Upper lobe of left lung (tissue), 6 donors: ENCODE data around the gene PTPRG. TPM values are rescaled to one million over a fixed set of nuclear protein-coding genes. Genes with fewer than 3 reads are reported as not detected.

Experiments
- ATAC-seq, 2 donors: fragments of 200-7000 bp; cut with Tn5 transposase; one replicate each; pipeline ENCODE4 v1.9.1; 2022; ENCODE audit warnings: mild to moderate bottlenecking in 2 of 2, moderate library complexity in 2 of 2; ENCODE audit not compliant: low FRiP score in 2 of 2
- DNase-seq, 2 donors: peaks; one replicate each; pipeline ENCODE4 v3.0.0-alpha.2; 2019 to 2020
- H3K27ac ChIP-seq, 4 donors: fragments of 200-600 bp; sonication (generic); one replicate each; pipeline ENCODE4 v1.5.1; 2016 to 2019
- H3K27me3 ChIP-seq, 4 donors: fragments of 200-600 bp; sonication (generic); one replicate each; pipeline ENCODE4 v1.5.1; 2017 to 2019
- H3K36me3 ChIP-seq, 4 donors: fragments of 200-600 bp; sonication (generic); one replicate each; pipeline ENCODE4 v1.5.1; 2016 to 2019
- H3K4me1 ChIP-seq, 4 donors: fragments of 200-600 bp; sonication (generic); one replicate each; pipeline ENCODE4 v1.5.1; 2018 to 2019
- H3K4me3 ChIP-seq, 4 donors: fragments of 200-600 bp; sonication (generic); one replicate each; pipeline ENCODE4 v1.5.1; 2017 to 2019; ENCODE audit warnings: mild to moderate bottlenecking in 2 of 4, moderate library complexity in 1 of 4
- H3K9me3 ChIP-seq, 4 donors: fragments of 200-600 bp; sonication (generic); one replicate each; pipeline ENCODE4 v1.5.1; 2018 to 2019
- CTCF ChIP-seq, 6 experiments: fragments of 450-650 bp in 4 of 6; fragments of 200-600 bp in 2 of 6; sonication (generic) in 2 of 6; IDR thresholded peaks; one replicate each; pipeline ENCODE4 v1.5.1; 2016 to 2019; ENCODE audit warnings: antibody characterized with exemption in 6 of 6
- EP300 ChIP-seq, 4 donors: sonication (generic); formaldehyde crosslinking; IDR thresholded peaks; one replicate each; pipeline ENCODE4 v1.5.1; 2017; ENCODE audit warnings: antibody characterized with exemption in 4 of 4, control low read depth in 2 of 4
- POLR2A ChIP-seq, 4 donors: fragments of 450-650 bp; IDR thresholded peaks; one replicate each; pipeline ENCODE4 v1.5.1; 2016 to 2017; ENCODE audit warnings: antibody characterized with exemption in 4 of 4, mild to moderate bottlenecking in 2 of 4
- POLR2AphosphoS5 ChIP-seq, 2 donors: sonication (generic); formaldehyde crosslinking; IDR thresholded peaks; one replicate each; pipeline ENCODE4 v1.5.1; 2017; ENCODE audit warnings: antibody characterized with exemption in 2 of 2
- WGBS, 2 donors: methylation state at CpG; one replicate each; pipeline ENCODE4 v1.1.5; 2017 to 2018; 5-methylcytosine and 5-hydroxymethylcytosine counted together
- total RNA-seq, 6 donors: library from RNA; depleted of rRNA in 4 of 6; stranded (reverse); fragments of >200 nt in 4 of 6; gene quantifications; one replicate each; pipeline versions ENCODE4 v1.1.0 to v1.2.1, GENCODE V29; 2016 to 2021
- donor health status: DM: no; HTN: no; CAD: no; lungs with moderate emphysema.
- donor health status: DM: no; HTN: yes; CAD: no; lungs with severe emphysema.

PTPRG gene
- total RNA-seq, 6 donors from 2014 or later: 58.7 to 101 (median 68.8) TPM

GRCh38 chr3:61978460-61979419, 417.4 kb downstream of the PTPRG start:
- Histone ChIP-seq H3K27ac (no peak overlapping the region), H3K4me3 (no peak overlapping the region), H3K36me3 (no peaks in the 10 kb centered on the region), H3K9me3 (no peaks in the 10 kb centered on the region), H3K4me1 (peaks cover 0 to 5% (median 2%) of the 10 kb centered on the region in 4 donors), H3K27me3 (no peaks in the 10 kb centered on the region)
- WGBS, 2 donors: 79% methylated on average over 8 of the region's 8 CpGs
- DNase-seq: no peak
- no peak for ATAC-seq
- TF ChIP-seq CTCF (IDR thresholded peaks at IDR 0.05) (no peak), POLR2A (IDR thresholded peaks at IDR 0.05) (no peak), POLR2AphosphoS5 (IDR thresholded peaks at IDR 0.05) (no peak), EP300 (IDR thresholded peaks at IDR 0.05) (no peak)

GRCh38 chr3:61979638-61980037, 418.3 kb downstream of the PTPRG start:
- Histone ChIP-seq H3K36me3 (no peaks in the 10 kb centered on the region), H3K4me3 (no peak overlapping the region), H3K27ac (no peak overlapping the region), H3K4me1 (peaks cover 0 to 5% (median 2%) of the 10 kb centered on the region in 4 donors), H3K27me3 (no peaks in the 10 kb centered on the region), H3K9me3 (no peaks in the 10 kb centered on the region)
- ATAC-seq (peak in 1 of 2 donors; percentile 46), DNase-seq (no peak)
- WGBS, 2 donors: 39 to 44% methylated on average over 2 of the region's 2 CpGs
- TF ChIP-seq CTCF (IDR thresholded peaks at IDR 0.05): no peak
- no peak for TF ChIP-seq EP300 (IDR thresholded peaks at IDR 0.05)
- no peak for TF ChIP-seq POLR2A (IDR thresholded peaks at IDR 0.05)
- no peak for TF ChIP-seq POLR2AphosphoS5 (IDR thresholded peaks at IDR 0.05)

- no peak for DNase-seq
- Histone ChIP-seq H3K36me3 (no peaks in the 10 kb centered on the region), H3K9me3 (no peaks in the 10 kb centered on the region), H3K4me3 (no peak overlapping the region), H3K4me1 (peaks cover 0 to 7% (median 2%) of the 10 kb centered on the region in 4 donors), H3K27ac (no peak overlapping the region), H3K27me3 (no peaks in the 10 kb centered on the region)
- ATAC-seq: no peak
- TF ChIP-seq EP300 (IDR thresholded peaks at IDR 0.05) (no peak), POLR2AphosphoS5 (IDR thresholded peaks at IDR 0.05) (no peak), POLR2A (IDR thresholded peaks at IDR 0.05) (no peak), CTCF (IDR thresholded peaks at IDR 0.05) (no peak)
- WGBS, 2 donors: 62 to 75% methylated on average over 4 of the region's 4 CpGs
These were observed 418.7 kb downstream of the PTPRG start for GRCh38 chr3:61980041-61980440.

GRCh38 chr3:61981060-61981459, 419.7 kb downstream of the PTPRG start:
- Histone ChIP-seq H3K27me3 (no peaks in the 10 kb centered on the region), H3K36me3 (no peaks in the 10 kb centered on the region), H3K4me3 (no peak overlapping the region), H3K9me3 (no peaks in the 10 kb centered on the region), H3K4me1 (peaks cover 0 to 9% (median 2%) of the 10 kb centered on the region in 4 donors), H3K27ac (no peak overlapping the region)
- DNase-seq (no peak), ATAC-seq (peak in 1 of 2 donors; percentile 40)
- 90 to 91% methylated on average over 7 of the region's 7 CpGs for WGBS, 2 donors
- TF ChIP-seq POLR2AphosphoS5 (IDR thresholded peaks at IDR 0.05): no peak
- TF ChIP-seq CTCF (IDR thresholded peaks at IDR 0.05): no peak
- TF ChIP-seq POLR2A (IDR thresholded peaks at IDR 0.05): no peak
- TF ChIP-seq EP300 (IDR thresholded peaks at IDR 0.05): no peak
